Karpas-422 (cell line): ENCODE measurements around the gene DOP1B. TPM values are rescaled to one million over a fixed set of nuclear protein-coding genes. Genes with fewer than 3 reads are reported as not detected.

Source experiments
- DNase-seq: peaks from one replicate; pipeline ENCODE4 v3.0.0-alpha.2; 2015
- H2AFZ ChIP-seq: fragments of 200-600 bp; sonication (generic); 2 replicates; pipeline ENCODE4 v1.6.1; 2014; ENCODE audit warnings: antibody characterized with exemption, low read length, mixed read lengths
- H3K27ac ChIP-seq: fragments of 200-600 bp; sonication (generic); 2 replicates; pipeline ENCODE4 v1.5.1; 2014; ENCODE audit warnings: mild to moderate bottlenecking, low read length, moderate library complexity
- H3K27me3 ChIP-seq: fragments of 200-600 bp; sonication (generic); 2 replicates; pipeline ENCODE4 v1.6.1; 2014; ENCODE audit warnings: low read length, mixed read lengths
- H3K36me3 ChIP-seq: fragments of 200-600 bp; sonication (generic); 2 replicates; pipeline ENCODE4 v1.6.1; 2014; ENCODE audit warnings: low read length, mixed read lengths; ENCODE audit not compliant: insufficient read depth
- H3K4me1 ChIP-seq: fragments of 200-600 bp; sonication (generic); 2 replicates; pipeline ENCODE4 v1.6.1; 2014; ENCODE audit warnings: mild to moderate bottlenecking, low read length, mixed read lengths
- H3K4me2 ChIP-seq: fragments of 200-600 bp; sonication (generic); 2 replicates; pipeline ENCODE4 v1.6.1; 2014; ENCODE audit warnings: low read length, low read depth, mild to moderate bottlenecking; ENCODE audit not compliant: poor library complexity, severe bottlenecking
- H3K4me3 ChIP-seq: fragments of 200-600 bp; sonication (generic); 2 replicates; pipeline ENCODE4 v1.5.1; 2014; ENCODE audit warnings: mild to moderate bottlenecking, antibody characterized with exemption, low read length, mixed read lengths
- H3K79me2 ChIP-seq: fragments of 200-600 bp; sonication (generic); 2 replicates; pipeline ENCODE4 v1.6.1; 2014; ENCODE audit warnings: mild to moderate bottlenecking, low read length, mixed read lengths
- H3K9ac ChIP-seq: fragments of 200-600 bp; sonication (generic); 2 replicates; pipeline ENCODE4 v1.6.0; 2014; ENCODE audit warnings: low read length
- H3K9me2 ChIP-seq: fragments of 200-600 bp; sonication (generic), shearing (Covaris generic); replicated peaks from 2 replicates; pipeline ENCODE4 v1.6.0; 2014; ENCODE audit warnings: mild to moderate bottlenecking, low read length, moderate library complexity; ENCODE audit not compliant: insufficient read depth
- H3K9me3 ChIP-seq: fragments of 300-700, 200-600 bp; sonication (generic); 2 replicates; pipeline ENCODE4 v1.6.1; 2014; ENCODE audit warnings: low read length, mixed read lengths
- H4K20me1 ChIP-seq: fragments of 200-600 bp; sonication (generic); 2 replicates; pipeline ENCODE4 v1.6.1; 2014; ENCODE audit warnings: mild to moderate bottlenecking, antibody characterized with exemption, low read length, low read depth; ENCODE audit not compliant: insufficient read depth
- total RNA-seq: library from RNA; depleted of rRNA; stranded (reverse); fragments of >200 nt; shearing (Covaris generic); gene quantifications from 2 replicates; pipeline ENCODE4 v1.2.3, GENCODE V29; 2014; ENCODE audit warnings: low replicate concordance

DOP1B gene
- total RNA-seq, 1 experiment from 2014 or later: 2.1 TPM

DNA sequence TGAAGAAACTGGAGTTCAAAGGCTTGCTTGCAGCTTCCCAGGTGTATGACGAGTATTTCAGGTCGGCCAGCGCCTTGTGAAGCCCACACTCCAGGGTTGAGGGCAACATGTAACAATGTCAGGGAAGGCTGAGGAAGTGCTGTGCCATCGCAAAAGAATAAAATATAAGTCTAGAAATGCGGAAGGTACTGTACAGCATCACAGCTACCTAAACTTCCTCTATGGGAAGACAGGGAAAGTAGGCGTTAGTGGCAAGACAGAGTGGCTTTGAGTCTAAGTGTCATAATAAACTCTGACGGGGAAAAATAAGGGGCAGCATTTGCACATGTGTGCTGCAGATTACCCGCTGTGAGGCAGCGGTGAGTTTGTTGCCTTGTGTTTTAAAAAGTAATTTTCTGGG lies 28.9 kb downstream of the DOP1B start:
- H3K36me3 ChIP-seq: no peaks in the 10 kb centered on the region
- H3K27me3 ChIP-seq: no peaks in the 10 kb centered on the region
- no peak overlapping the region for H3K9ac ChIP-seq
- H3K9me2 ChIP-seq: no peaks in the 10 kb centered on the region
- H2AFZ ChIP-seq: no peak overlapping the region
- no peaks in the 10 kb centered on the region for H3K4me1 ChIP-seq
- no peak overlapping the region for H3K4me2 ChIP-seq
- H4K20me1 ChIP-seq: no peaks in the 10 kb centered on the region; the same call in 1 of the 2 replicates
- H3K79me2 ChIP-seq: no peaks in the 10 kb centered on the region
- no peak for DNase-seq
- no peak overlapping the region for H3K27ac ChIP-seq
- H3K4me3 ChIP-seq: no peak overlapping the region
- no peaks in the 10 kb centered on the region for H3K9me3 ChIP-seq

DNA sequence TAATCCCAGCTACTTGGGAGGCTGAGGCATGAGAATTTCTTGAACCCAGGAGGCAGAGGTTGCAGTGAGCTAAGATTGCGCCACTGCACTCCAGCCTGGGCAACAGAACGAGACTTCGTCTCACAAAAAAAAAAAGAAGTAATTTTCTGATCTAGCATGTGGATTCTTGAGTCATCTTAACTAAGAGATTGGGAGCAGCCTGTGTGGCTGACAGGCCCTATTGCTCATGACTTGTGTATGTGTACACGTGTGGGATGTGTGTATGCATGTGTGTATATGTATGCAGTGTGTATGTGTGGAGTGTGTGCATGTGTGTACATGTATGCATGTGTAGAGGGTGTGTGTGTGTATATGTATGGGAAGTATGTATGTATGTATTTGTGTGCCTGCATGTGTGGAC lies 29.5 kb downstream of the DOP1B start:
- no peaks in the 10 kb centered on the region; the same call in 1 of the 2 replicates for H4K20me1 ChIP-seq
- no peaks in the 10 kb centered on the region for H3K9me2 ChIP-seq
- H3K9me3 ChIP-seq: no peaks in the 10 kb centered on the region
- no peaks in the 10 kb centered on the region for H3K4me1 ChIP-seq
- H3K4me2 ChIP-seq: no peak overlapping the region
- H3K79me2 ChIP-seq: no peaks in the 10 kb centered on the region
- H3K27ac ChIP-seq: no peak overlapping the region
- no peak for DNase-seq
- H2AFZ ChIP-seq: no peak overlapping the region
- H3K36me3 ChIP-seq: no peaks in the 10 kb centered on the region
- H3K27me3 ChIP-seq: no peaks in the 10 kb centered on the region
- no peak overlapping the region for H3K4me3 ChIP-seq
- no peak overlapping the region for H3K9ac ChIP-seq

GRCh38 chr21:36186506-36187399 lies 30.1 kb downstream of the DOP1B start:
- no peaks in the 10 kb centered on the region for H3K9me2 ChIP-seq
- H4K20me1 ChIP-seq: no peaks in the 10 kb centered on the region; the same call in 1 of the 2 replicates
- no peaks in the 10 kb centered on the region for H3K36me3 ChIP-seq
- H3K4me3 ChIP-seq: no peak overlapping the region
- H3K9me3 ChIP-seq: no peaks in the 10 kb centered on the region
- no peak overlapping the region for H2AFZ ChIP-seq
- no peak overlapping the region for H3K27ac ChIP-seq
- no peaks in the 10 kb centered on the region for H3K79me2 ChIP-seq
- H3K27me3 ChIP-seq: no peaks in the 10 kb centered on the region
- no peak overlapping the region for H3K9ac ChIP-seq
- no peak for DNase-seq
- no peaks in the 10 kb centered on the region for H3K4me1 ChIP-seq
- H3K4me2 ChIP-seq: no peak overlapping the region

DNA sequence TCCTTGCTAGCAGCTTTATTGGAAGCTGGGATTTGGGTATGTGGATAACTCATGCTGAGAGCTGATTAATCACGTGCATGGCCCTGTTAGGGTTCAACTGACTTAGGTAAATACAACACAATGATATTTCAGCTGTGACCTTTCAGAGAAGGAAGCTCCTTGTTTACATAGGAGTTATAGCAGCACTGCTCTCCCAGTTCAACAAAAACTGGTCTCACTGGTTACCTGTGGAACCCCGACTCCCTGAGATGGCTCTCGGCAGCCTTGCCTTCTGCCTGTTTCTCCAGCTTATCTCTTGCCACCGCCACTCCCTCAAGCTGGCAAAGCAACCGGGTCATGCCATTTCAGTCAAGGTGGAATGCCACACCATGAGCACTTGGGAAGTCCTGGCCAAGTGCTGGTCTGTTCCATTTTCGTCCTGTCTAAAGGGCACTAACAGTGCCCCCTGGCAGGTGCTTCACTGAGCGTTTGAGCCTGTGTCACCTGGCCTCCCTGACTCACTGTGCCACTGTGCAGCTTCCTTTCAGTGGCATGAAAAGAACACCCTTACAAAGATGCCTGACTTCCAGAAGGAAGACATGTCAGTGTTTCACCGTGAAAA lies 31.6 kb downstream of the DOP1B start:
- no peaks in the 10 kb centered on the region for H3K36me3 ChIP-seq
- H3K4me2 ChIP-seq: no peak overlapping the region
- no peak for DNase-seq
- H3K27ac ChIP-seq: no peak overlapping the region
- no peaks in the 10 kb centered on the region for H3K9me2 ChIP-seq
- H2AFZ ChIP-seq: no peak overlapping the region
- no peaks in the 10 kb centered on the region for H3K4me1 ChIP-seq
- no peak overlapping the region for H3K9ac ChIP-seq
- H3K79me2 ChIP-seq: no peaks in the 10 kb centered on the region
- no peak overlapping the region for H3K4me3 ChIP-seq
- no peaks in the 10 kb centered on the region for H3K27me3 ChIP-seq
- no peaks in the 10 kb centered on the region; the same call in 1 of the 2 replicates for H4K20me1 ChIP-seq
- H3K9me3 ChIP-seq: no peaks in the 10 kb centered on the region

- DNase-seq: no peak
- H3K79me2 ChIP-seq: no peaks in the 10 kb centered on the region
These were observed 32.3 kb downstream of the DOP1B start for GRCh38 chr21:36188937-36189336.

DNA sequence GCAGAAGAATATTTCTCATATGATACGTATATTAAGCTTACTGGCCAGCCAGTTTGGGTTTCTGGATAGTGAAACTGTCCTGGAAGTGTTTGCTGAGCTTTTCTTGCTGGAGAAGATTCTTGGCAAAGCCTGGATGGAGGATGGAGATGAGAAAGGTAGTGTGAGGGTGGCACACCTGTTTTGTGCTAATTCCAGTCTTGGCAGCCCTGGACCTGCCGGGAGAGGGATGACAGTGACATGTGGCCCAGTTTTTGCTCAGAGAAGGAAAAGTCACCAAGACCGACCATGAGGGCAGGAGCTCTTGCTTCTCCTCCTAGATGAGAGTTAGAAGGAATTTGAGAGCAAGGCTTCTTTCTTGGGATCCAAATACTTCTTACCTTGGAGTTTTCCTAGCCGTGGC lies 34.1 kb downstream of the DOP1B start:
- Histone ChIP-seq H3K4me2 (no peak overlapping the region), H3K4me1 (no peaks in the 10 kb centered on the region), H3K9ac (no peak overlapping the region), H3K79me2 (no peaks in the 10 kb centered on the region), H4K20me1 (no peaks in the 10 kb centered on the region; the same call in 1 of the 2 replicates), H3K9me2 (no peaks in the 10 kb centered on the region), H3K4me3 (no peak overlapping the region), H3K36me3 (no peaks in the 10 kb centered on the region), H3K27ac (no peak overlapping the region), H3K9me3 (no peaks in the 10 kb centered on the region), H3K27me3 (no peaks in the 10 kb centered on the region), H2AFZ (no peak overlapping the region)
- no peak for DNase-seq

More at GRCh38 chr21:36188937-36189336, 32.3 kb downstream of the DOP1B start:
- Histone ChIP-seq H2AFZ (no peak overlapping the region), H4K20me1 (no peaks in the 10 kb centered on the region; the same call in 1 of the 2 replicates), H3K9me2 (no peaks in the 10 kb centered on the region), H3K9ac (no peak overlapping the region), H3K4me1 (no peaks in the 10 kb centered on the region), H3K4me3 (no peak overlapping the region), H3K27me3 (no peaks in the 10 kb centered on the region), H3K36me3 (no peaks in the 10 kb centered on the region), H3K27ac (no peak overlapping the region), H3K9me3 (no peaks in the 10 kb centered on the region), H3K4me2 (no peak overlapping the region)

- no peak overlapping the region for H2AFZ ChIP-seq
These were observed 36.6 kb downstream of the DOP1B start for GRCh38 chr21:36193200-36193599.

DNA sequence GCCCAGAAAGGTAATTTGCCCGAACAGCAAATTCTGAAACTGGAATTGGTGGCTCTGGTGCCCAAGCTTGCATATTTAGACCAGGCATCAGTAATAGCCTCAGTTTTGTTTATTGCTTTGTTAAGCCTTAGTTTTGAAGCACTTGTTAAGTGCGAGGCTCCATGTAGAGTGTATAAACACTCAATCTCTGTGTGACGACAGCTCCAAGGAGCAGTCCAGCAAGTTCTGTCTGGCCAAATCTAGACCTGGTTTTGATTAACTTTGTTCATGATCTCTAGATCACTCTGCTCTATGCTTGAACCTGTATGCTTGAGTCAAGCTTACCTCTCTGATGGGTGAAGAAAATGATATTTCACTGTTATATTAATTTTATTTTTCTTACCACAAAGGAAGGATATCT lies 37.4 kb downstream of the DOP1B start:
- no peak overlapping the region for H3K4me3 ChIP-seq
- no peaks in the 10 kb centered on the region for H3K9me2 ChIP-seq
- H3K9ac ChIP-seq: no peak overlapping the region
- no peaks in the 10 kb centered on the region for H3K4me1 ChIP-seq
- H3K36me3 ChIP-seq: no peaks in the 10 kb centered on the region
- H3K27ac ChIP-seq: no peak overlapping the region
- H3K79me2 ChIP-seq: no peaks in the 10 kb centered on the region
- no peaks in the 10 kb centered on the region for H3K9me3 ChIP-seq
- DNase-seq: no peak
- H4K20me1 ChIP-seq: no peaks in the 10 kb centered on the region
- no peak overlapping the region for H2AFZ ChIP-seq
- no peak overlapping the region for H3K4me2 ChIP-seq
- no peaks in the 10 kb centered on the region for H3K27me3 ChIP-seq

More at GRCh38 chr21:36193200-36193599, 36.6 kb downstream of the DOP1B start:
- no peaks in the 10 kb centered on the region for H3K27me3 ChIP-seq
- H3K4me3 ChIP-seq: no peak overlapping the region
- H3K27ac ChIP-seq: no peak overlapping the region
- no peak overlapping the region for H3K4me2 ChIP-seq
- H4K20me1 ChIP-seq: no peaks in the 10 kb centered on the region
- no peaks in the 10 kb centered on the region for H3K79me2 ChIP-seq
- no peaks in the 10 kb centered on the region for H3K36me3 ChIP-seq
- no peaks in the 10 kb centered on the region for H3K9me3 ChIP-seq
- no peaks in the 10 kb centered on the region for H3K4me1 ChIP-seq
- H3K9me2 ChIP-seq: no peaks in the 10 kb centered on the region
- DNase-seq: no peak
- no peak overlapping the region for H3K9ac ChIP-seq
